ENCODE results near the gene MARCHF3.

The MARCHF3 gene

GRCh38 chr5:126849101-126849678, 181.2 kb downstream of the MARCHF3 start:
- Histone ChIP-seq H3K4me1 (ENCODE audit: insufficient read depth, low read length, severe bottlenecking) (peaks cover 26% of the 10 kb centered on the region), H3K9me2 (ENCODE audit: low read depth, low read length) (no peaks in the 10 kb centered on the region), H3F3A (ENCODE audit: insufficient read depth, low read length) (no peaks in the 10 kb centered on the region), H2AFZ (ENCODE audit: low read length) (no peak overlapping the region), H3K9me3 (ENCODE audit: low read length) (no peaks in the 10 kb centered on the region), H4K20me1 (ENCODE audit: insufficient read depth, low read length) (no peaks in the 10 kb centered on the region), H3K4me2 (ENCODE audit: low read length) (no peak overlapping the region), H3K79me2 (ENCODE audit: insufficient read depth, low read length) (no peaks in the 10 kb centered on the region), H3K27ac (ENCODE audit: low read depth, low read length, poor library complexity, severe bottlenecking) (no peak overlapping the region), H3K9ac (ENCODE audit: low read length) (no peak overlapping the region), H3K36me3 (ENCODE audit: insufficient read depth, low read length) (no peaks in the 10 kb centered on the region), H3K4me3 (ENCODE audit: low read depth, low read length, poor library complexity, severe bottlenecking) (no peak overlapping the region), H3K27me3 (ENCODE audit: insufficient read depth, low read length) (no peaks in the 10 kb centered on the region)
- TF ChIP-seq EZH2 (IDR thresholded peaks at IDR 0.05; ENCODE audit: borderline replicate concordance, low read length) (no peak), CTCF (IDR thresholded peaks at IDR 0.05; ENCODE audit: low read length) (no peak)

GRCh38 chr5:126848253-126848652, 182.1 kb downstream of the MARCHF3 start:
- H3K4me3 ChIP-seq (ENCODE audit: low read depth, low read length, poor library complexity, severe bottlenecking) = no peak overlapping the region
- H2AFZ ChIP-seq (ENCODE audit: low read length) = no peak overlapping the region
- H3K4me2 ChIP-seq (ENCODE audit: low read length) = no peak overlapping the region
- H3K9me2 ChIP-seq (ENCODE audit: low read depth, low read length) = no peaks in the 10 kb centered on the region
- H3K4me1 ChIP-seq (ENCODE audit: insufficient read depth, low read length, severe bottlenecking) = peaks cover 26% of the 10 kb centered on the region
- H3K27me3 ChIP-seq (ENCODE audit: insufficient read depth, low read length) = no peaks in the 10 kb centered on the region
- H4K20me1 ChIP-seq (ENCODE audit: insufficient read depth, low read length) = no peaks in the 10 kb centered on the region
- H3K36me3 ChIP-seq (ENCODE audit: insufficient read depth, low read length) = no peaks in the 10 kb centered on the region
- no peaks in the 10 kb centered on the region for H3K79me2 ChIP-seq (ENCODE audit: insufficient read depth, low read length)
- no peak overlapping the region for H3K9ac ChIP-seq (ENCODE audit: low read length)
- H3K27ac ChIP-seq (ENCODE audit: low read depth, low read length, poor library complexity, severe bottlenecking) = no peak overlapping the region
- H3F3A ChIP-seq (ENCODE audit: insufficient read depth, low read length) = no peaks in the 10 kb centered on the region
- no peaks in the 10 kb centered on the region for H3K9me3 ChIP-seq (ENCODE audit: low read length)
- TF ChIP-seq EZH2 (IDR thresholded peaks at IDR 0.05; ENCODE audit: borderline replicate concordance, low read length) (no peak), CTCF (IDR thresholded peaks at IDR 0.05; ENCODE audit: low read length) (no peak)

- H3K9ac ChIP-seq (ENCODE audit: low read length) = no peak overlapping the region
- TF ChIP-seq EZH2 (IDR thresholded peaks at IDR 0.05; ENCODE audit: borderline replicate concordance, low read length) (no peak), CTCF (IDR thresholded peaks at IDR 0.05; ENCODE audit: low read length) (no peak)
- no peaks in the 10 kb centered on the region for H4K20me1 ChIP-seq (ENCODE audit: insufficient read depth, low read length)
- no peaks in the 10 kb centered on the region for H3K79me2 ChIP-seq (ENCODE audit: insufficient read depth, low read length)
- H3F3A ChIP-seq (ENCODE audit: insufficient read depth, low read length) = no peaks in the 10 kb centered on the region
- H2AFZ ChIP-seq (ENCODE audit: low read length) = no peak overlapping the region
- H3K4me1 ChIP-seq (ENCODE audit: insufficient read depth, low read length, severe bottlenecking) = peaks cover 26% of the 10 kb centered on the region
- no peak overlapping the region for H3K4me3 ChIP-seq (ENCODE audit: low read depth, low read length, poor library complexity, severe bottlenecking)
- no peaks in the 10 kb centered on the region for H3K36me3 ChIP-seq (ENCODE audit: insufficient read depth, low read length)
- H3K27me3 ChIP-seq (ENCODE audit: insufficient read depth, low read length) = no peaks in the 10 kb centered on the region
- H3K27ac ChIP-seq (ENCODE audit: low read depth, low read length, poor library complexity, severe bottlenecking) = no peak overlapping the region
- H3K4me2 ChIP-seq (ENCODE audit: low read length) = no peak overlapping the region
- no peaks in the 10 kb centered on the region for H3K9me3 ChIP-seq (ENCODE audit: low read length)
- no peaks in the 10 kb centered on the region for H3K9me2 ChIP-seq (ENCODE audit: low read depth, low read length)
Observed at GRCh38 chr5:126847826-126848251, 182.5 kb downstream of the MARCHF3 start.

Data from OCI-LY1 (cell line).